Measurements from ENCODE around the gene ZIC5.

ZIC5 gene

GRCh38 chr13:99994638-99995020 lies 23.1 kb upstream of the ZIC5 start:
- H3K9ac ChIP-seq (ENCODE audit: insufficient read length) = no peak overlapping the region
- no peaks in the 10 kb centered on the region for H3K9me3 ChIP-seq (ENCODE audit: low read depth, low read length)
- no peak overlapping the region for H3K4me3 ChIP-seq
- H3K27ac ChIP-seq = no peak overlapping the region
- TF ChIP-seq EZH2 (IDR thresholded peaks at IDR 0.05) (no peak), FOXP2 (optimal IDR thresholded peaks at IDR 0.05; ENCODE audit: control extremely low read depth, extremely low read length, insufficient read depth) (no peak), POLR2AphosphoS5 (IDR thresholded peaks at IDR 0.05; ENCODE audit: borderline replicate concordance, low read depth, low read length) (no peak)
- DNase-seq (ENCODE audit: low read depth, low spot score) = no peak
- no peaks in the 10 kb centered on the region for H3K36me3 ChIP-seq (ENCODE audit: insufficient read depth, low read length)

- H3K4me3 ChIP-seq = peak overlapping the region; percentile 75
- peak overlapping the region; percentile 74 for H3K9ac ChIP-seq (ENCODE audit: insufficient read length)
- TF ChIP-seq EZH2 (IDR thresholded peaks at IDR 0.05) = no peak
- H3K27ac ChIP-seq = peak overlapping the region; percentile 89
- no peak for DNase-seq (ENCODE audit: low read depth, low spot score)
- no peaks in the 10 kb centered on the region for H3K36me3 ChIP-seq (ENCODE audit: insufficient read depth, low read length)
- no peaks in the 10 kb centered on the region for H3K9me3 ChIP-seq (ENCODE audit: low read depth, low read length)
Observed at GRCh38 chr13:99993660-99994637, 22.4 kb upstream of the ZIC5 start.

GRCh38 chr13:99992949-99993351 lies 21.4 kb upstream of the ZIC5 start:
- no peak for DNase-seq (ENCODE audit: low read depth, low spot score)
- H3K27ac ChIP-seq = peak overlapping the region; percentile 89

GRCh38 chr13:99991828-99992775 lies 20.5 kb upstream of the ZIC5 start:
- peak overlapping the region; percentile 89 for H3K27ac ChIP-seq
- H3K9me3 ChIP-seq (ENCODE audit: low read depth, low read length) = no peaks in the 10 kb centered on the region
- TF ChIP-seq FOXP2 (optimal IDR thresholded peaks at IDR 0.05; ENCODE audit: control extremely low read depth, extremely low read length, insufficient read depth) (no peak), POLR2AphosphoS5 (IDR thresholded peaks at IDR 0.05; ENCODE audit: borderline replicate concordance, low read depth, low read length) (no peak), EZH2 (IDR thresholded peaks at IDR 0.05) (no peak)
- peak overlapping the region; percentile 75 for H3K4me3 ChIP-seq
- peaks cover 7% of the 10 kb centered on the region; the same call in 1 of the 2 replicates for H3K36me3 ChIP-seq (ENCODE audit: insufficient read depth, low read length)
- no peak for DNase-seq (ENCODE audit: low read depth, low spot score)
- peak overlapping the region; percentile 74 for H3K9ac ChIP-seq (ENCODE audit: insufficient read length)

More at GRCh38 chr13:99992949-99993351, 21.4 kb upstream of the ZIC5 start:
- H3K9ac ChIP-seq (ENCODE audit: insufficient read length) = peak overlapping the region; percentile 74
- no peak for TF ChIP-seq EZH2 (IDR thresholded peaks at IDR 0.05)
- no peak for TF ChIP-seq POLR2AphosphoS5 (IDR thresholded peaks at IDR 0.05; ENCODE audit: borderline replicate concordance, low read depth, low read length)
- H3K4me3 ChIP-seq = peak overlapping the region; percentile 75
- H3K36me3 ChIP-seq (ENCODE audit: insufficient read depth, low read length) = no peaks in the 10 kb centered on the region
- no peaks in the 10 kb centered on the region for H3K9me3 ChIP-seq (ENCODE audit: low read depth, low read length)

GRCh38 chr13:99991013-99991827 lies 19.7 kb upstream of the ZIC5 start:
- H3K4me3 ChIP-seq = no peak overlapping the region; the same call in 1 of the 2 replicates
- H3K36me3 ChIP-seq (ENCODE audit: insufficient read depth, low read length) = peaks cover 16% of the 10 kb centered on the region

GRCh38 chr13:99990126-99990977 lies 18.8 kb upstream of the ZIC5 start:
- DNase-seq (ENCODE audit: low read depth, low spot score) = no peak
- TF ChIP-seq FOXP2 (optimal IDR thresholded peaks at IDR 0.05; ENCODE audit: control extremely low read depth, extremely low read length, insufficient read depth) (no peak), EZH2 (IDR thresholded peaks at IDR 0.05) (no peak), POLR2AphosphoS5 (IDR thresholded peaks at IDR 0.05; ENCODE audit: borderline replicate concordance, low read depth, low read length) (no peak)
- no peak overlapping the region for H3K4me3 ChIP-seq

More at GRCh38 chr13:99991013-99991827, 19.7 kb upstream of the ZIC5 start:
- peak overlapping the region; percentile 89; the same call in 1 of the 2 replicates for H3K27ac ChIP-seq
- no peak for DNase-seq (ENCODE audit: low read depth, low spot score)
- TF ChIP-seq FOXP2 (optimal IDR thresholded peaks at IDR 0.05; ENCODE audit: control extremely low read depth, extremely low read length, insufficient read depth) (no peak), EZH2 (IDR thresholded peaks at IDR 0.05) (no peak), POLR2AphosphoS5 (IDR thresholded peaks at IDR 0.05; ENCODE audit: borderline replicate concordance, low read depth, low read length) (no peak)
- no peak overlapping the region for H3K9ac ChIP-seq (ENCODE audit: insufficient read length)
- H3K9me3 ChIP-seq (ENCODE audit: low read depth, low read length) = no peaks in the 10 kb centered on the region

More at GRCh38 chr13:99990126-99990977, 18.8 kb upstream of the ZIC5 start:
- Histone ChIP-seq H3K9ac (ENCODE audit: insufficient read length) (no peak overlapping the region), H3K36me3 (ENCODE audit: insufficient read depth, low read length) (peaks cover 20% of the 10 kb centered on the region), H3K27ac (no peak overlapping the region), H3K9me3 (ENCODE audit: low read depth, low read length) (no peaks in the 10 kb centered on the region)

All from SK-N-MC (cell line).